K562 (cell line): ENCODE results near the gene ZSCAN22. TPM values are rescaled to one million over a fixed set of nuclear protein-coding genes. Genes with fewer than 3 reads are reported as not detected.

Experiments
- ARID4B ChIP-seq: sonication (generic); formaldehyde crosslinking; IDR thresholded peaks from 2 replicates; pipeline ENCODE4 v1.8.0; 2022; ENCODE audit warnings: mild to moderate bottlenecking, missing genetic modification reagents
- BACH1 ChIP-seq: fragments of 200-800 bp; sonication (Bioruptor generic); IDR thresholded peaks from 2 replicates; pipeline ENCODE4 v1.6.1; 2016; ENCODE audit warnings: missing genetic modification characterization, missing compliant biosample characterization
- CUX1 ChIP-seq: fragments of 200-800 bp; sonication (Bioruptor generic); IDR thresholded peaks from 2 replicates; pipeline ENCODE4 v1.6.1; 2016; ENCODE audit warnings: missing genetic modification characterization, missing compliant biosample characterization
- HBP1 ChIP-seq: fragments of 450-650 bp; formaldehyde crosslinking; IDR thresholded peaks from 2 replicates; pipeline ENCODE4 v1.4.0; 2022; ENCODE audit warnings: missing genetic modification characterization
- HCFC1 ChIP-seq: IDR thresholded peaks from 2 replicates; pipeline ENCODE4 v1.6.1; 2012; ENCODE audit warnings: low read depth, low read length, improper control_type of control experiment
- KAT7 ChIP-seq: sonication (generic); formaldehyde crosslinking; IDR thresholded peaks from 2 replicates; pipeline ENCODE4 v1.8.0; 2022; ENCODE audit warnings: missing genetic modification reagents, mild to moderate bottlenecking, borderline replicate concordance
- MLLT1 ChIP-seq, 2 experiments: fragments of 450-650 bp; IDR thresholded peaks; 2 replicates each; pipeline ENCODE4 v1.6.1; 2016
- TBP ChIP-seq: optimal IDR thresholded peaks from 2 replicates; pipeline ENCODE3; 2011; ENCODE audit warnings: low read depth, low read length, improper control_type of control experiment
- ZHX1 ChIP-seq: fragments of 150-350 bp; conservative IDR thresholded peaks from 2 replicates; pipeline ENCODE4 v1.6.1; 2014; ENCODE audit warnings: low read length
- polyA plus RNA-seq, 8 experiments: library from polyadenylated mRNA; depleted of rRNA in 4 of 8; stranded (reverse) in 5 of 8; unstranded in 3 of 8; fragments of >200 nt; fragmentation: Nextera tagmentation in 2 of 8; fragmentation: Illumina TruSeq in 1 of 8; extraction: Ambion mirVana in 2 of 8; extraction: Trizol in 1 of 8; gene quantifications; 2 replicates each; pipeline versions ENCODE4 v1.2.1 to v1.2.3, GENCODE V29; 2011 to 2014; ENCODE audit warnings: inconsistent platforms in 1 of 8, missing spikeins in 1 of 8
- total RNA-seq, 7 experiments: library from RNA; depleted of rRNA in 6 of 7; stranded (reverse); fragments of >200 nt in 6 of 7; fragmentation: Illumina TruSeq in 2 of 7; extraction: Trizol in 2 of 7; gene quantifications; 2 replicates each; pipeline versions ENCODE4 v1.2.1 to v1.2.3, GENCODE V29; 2011 to 2021; ENCODE audit warnings: low replicate concordance in 1 of 7

The ZSCAN22 gene
- total and polyA plus RNA-seq, 9 of the 15 experiments (the other 6 are each of a cell fraction or from before 2014, with no cell fraction given) = 0.98 to 5.3 (median 3.0) TPM

GRCh38 chr19:58279042-58279924 is 47.5 kb upstream of the ZSCAN22 start (continued):
- TF ChIP-seq MLLT1 (IDR thresholded peaks at IDR 0.05) (peak in 1 of 2 experiments; percentile 87; a peak in 2 of 4 replicates), HBP1 (CRISPR knock-in tag) (no peak), KAT7 (CRISPR knock-in tag) (peak; percentile 14), BACH1 (no peak), CUX1 (no peak), ARID4B (CRISPR knock-in tag) (0 out of 2 replicates have a peak, but pooled peaks have one; percentile 51), ZHX1 (no peak), HCFC1 (no peak), TBP (no peak)
